Measurements from ENCODE around the gene PRR12.

PRR12 gene

DNA sequence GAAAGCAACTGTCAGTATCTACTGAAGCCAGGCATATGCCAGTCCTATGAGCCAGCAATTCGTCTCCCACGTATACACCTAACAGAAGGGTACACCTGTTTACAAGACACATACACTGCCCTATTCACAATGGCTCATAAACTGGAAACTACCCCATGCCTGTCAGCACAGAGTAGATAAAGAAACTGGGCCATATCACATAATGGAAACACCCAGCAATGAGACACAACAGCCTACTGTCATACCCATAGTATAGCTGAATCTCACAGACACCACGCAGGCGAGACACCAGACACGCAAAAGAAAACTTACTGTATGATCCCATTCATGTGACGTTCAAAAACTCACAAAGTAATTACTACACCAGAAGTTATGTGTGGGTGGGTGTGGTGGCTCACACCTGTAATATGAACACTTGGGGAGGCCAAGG is 26.4 kb upstream of the PRR12 start:
- no peak for DNase-seq

DNA sequence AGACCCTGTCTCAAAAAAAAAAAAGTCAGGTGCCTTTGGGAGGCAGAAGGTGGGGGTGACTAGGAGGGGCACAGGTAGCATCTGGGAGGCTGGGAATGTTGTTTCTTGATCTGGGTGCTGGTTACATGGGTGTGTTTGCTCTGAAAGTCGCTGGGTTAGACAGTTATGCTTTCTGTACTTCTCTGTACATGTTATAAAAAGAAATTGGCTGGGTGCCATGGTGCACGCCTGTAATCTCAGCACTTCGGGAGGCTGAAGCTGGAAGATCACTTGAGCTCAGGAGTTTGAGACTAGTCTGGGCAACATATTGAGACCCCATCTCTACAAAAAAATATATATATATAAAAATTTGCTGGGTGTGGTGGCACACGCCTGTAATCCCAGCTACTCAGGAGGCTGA is 25.7 kb upstream of the PRR12 start:
- no peak for DNase-seq

DNA sequence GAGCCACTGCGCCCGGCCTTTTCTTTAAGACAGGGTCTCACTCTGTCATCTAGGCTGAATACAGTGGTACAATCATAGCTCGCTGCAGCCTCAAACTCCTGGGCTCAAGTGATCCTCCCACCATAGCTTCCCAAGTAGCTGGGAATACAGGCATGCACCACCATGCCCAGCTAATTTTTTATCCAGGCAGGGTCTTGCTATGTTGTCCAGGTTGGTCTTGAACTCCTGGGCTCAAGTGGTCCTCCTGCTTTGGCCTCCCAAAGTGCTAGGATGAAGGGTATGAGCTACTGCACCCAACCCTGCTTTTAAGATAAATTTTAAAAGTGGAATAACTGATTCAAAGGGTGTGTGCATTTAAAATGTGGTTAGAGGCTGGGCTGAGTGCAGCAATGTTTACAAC is 24.7 kb upstream of the PRR12 start:
- no peak for DNase-seq

DNA sequence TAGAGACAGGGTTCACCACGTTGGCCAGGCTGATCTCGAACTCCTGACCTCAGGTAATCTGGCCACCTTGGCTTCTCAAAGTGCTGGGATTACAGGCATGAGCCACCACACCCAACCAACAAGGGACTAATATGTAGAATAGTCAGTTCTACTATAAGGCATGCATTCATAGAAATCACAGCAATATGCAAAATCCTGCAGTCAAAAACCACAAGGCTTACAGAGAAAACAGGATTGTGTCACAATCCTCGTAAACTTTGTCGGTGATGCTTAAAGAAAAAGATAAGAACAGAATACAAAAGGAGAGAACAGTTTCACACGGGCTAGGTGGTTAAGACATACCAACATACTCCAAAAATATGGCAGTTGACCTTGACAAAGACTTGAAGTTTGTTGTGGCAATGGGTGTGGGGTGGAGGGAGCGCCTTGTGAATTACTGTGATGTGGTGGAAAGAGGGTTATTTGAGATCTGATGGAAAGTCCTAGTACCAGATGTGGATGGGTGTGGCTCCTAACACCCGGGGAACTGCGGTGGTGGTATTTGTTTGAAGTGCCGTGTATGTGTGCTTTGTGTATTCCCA is 23.0 kb upstream of the PRR12 start:
- DNase-seq = no peak

DNA sequence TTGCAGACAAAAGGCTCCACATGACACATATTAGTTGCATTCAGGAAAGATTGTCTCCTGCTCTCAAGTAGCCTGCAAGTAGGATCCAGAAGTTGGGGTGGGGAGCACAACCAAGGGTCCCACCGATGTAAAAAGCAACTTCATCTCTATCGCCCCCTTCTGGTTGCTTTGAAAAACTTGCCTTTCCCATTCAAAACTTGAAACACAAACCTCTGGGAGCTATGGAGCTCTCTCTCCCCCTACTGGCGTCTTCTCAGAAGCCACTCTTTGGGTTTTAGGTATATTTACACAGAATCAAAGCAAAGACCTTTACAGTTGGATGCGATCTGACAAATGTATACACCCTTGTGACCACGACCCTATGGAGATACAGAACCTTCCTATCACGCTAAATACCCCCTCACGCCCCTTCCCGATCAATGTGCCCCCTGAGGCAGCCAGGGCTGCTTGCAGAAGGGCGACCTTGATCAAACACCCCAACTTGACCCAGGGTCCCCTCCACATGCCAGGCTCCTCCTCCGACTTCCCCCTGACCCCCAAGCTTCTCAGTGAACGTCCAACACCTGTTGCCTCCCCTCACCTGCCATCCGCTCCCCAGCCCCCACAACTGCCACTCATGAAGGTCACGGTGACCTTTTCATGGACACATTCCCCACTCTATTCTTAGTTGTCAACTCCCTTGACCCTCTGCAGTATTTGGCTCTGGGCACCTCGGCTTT is 20.7 kb upstream of the PRR12 start:
- peak; percentile 55 for DNase-seq

DNA sequence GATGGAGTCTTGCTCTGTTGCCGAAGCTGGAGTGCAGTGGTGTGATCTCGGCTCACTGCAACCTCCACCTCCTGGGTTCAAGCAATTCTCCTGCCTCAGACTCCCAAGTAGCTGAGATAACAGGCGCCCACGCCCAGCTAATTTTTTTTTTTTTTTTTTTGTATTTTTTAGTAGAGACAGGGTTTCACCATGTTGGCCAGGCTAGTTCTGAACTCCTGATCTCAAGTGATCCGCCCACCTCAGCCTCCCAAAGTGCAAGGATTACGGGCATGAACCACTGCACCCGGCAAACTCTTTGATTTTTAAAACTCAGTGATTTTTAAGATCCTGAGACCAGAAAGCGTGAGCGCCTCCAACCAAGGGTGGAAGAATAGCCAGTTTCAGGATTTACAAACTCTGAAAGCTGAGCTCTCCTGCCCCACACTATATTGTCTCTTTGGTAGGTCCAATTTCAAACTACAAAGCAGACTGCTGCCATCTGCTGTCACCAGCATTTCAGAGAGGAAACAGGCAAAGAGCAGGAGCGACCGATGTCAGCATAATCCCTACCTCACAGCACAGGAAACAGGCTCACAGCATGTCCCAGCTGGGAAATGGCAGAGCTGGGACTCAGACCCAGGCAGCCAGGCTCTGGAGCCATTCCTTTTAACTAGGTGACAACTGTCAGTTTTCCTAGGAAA is 19.8 kb upstream of the PRR12 start:
- no peak for DNase-seq

DNA sequence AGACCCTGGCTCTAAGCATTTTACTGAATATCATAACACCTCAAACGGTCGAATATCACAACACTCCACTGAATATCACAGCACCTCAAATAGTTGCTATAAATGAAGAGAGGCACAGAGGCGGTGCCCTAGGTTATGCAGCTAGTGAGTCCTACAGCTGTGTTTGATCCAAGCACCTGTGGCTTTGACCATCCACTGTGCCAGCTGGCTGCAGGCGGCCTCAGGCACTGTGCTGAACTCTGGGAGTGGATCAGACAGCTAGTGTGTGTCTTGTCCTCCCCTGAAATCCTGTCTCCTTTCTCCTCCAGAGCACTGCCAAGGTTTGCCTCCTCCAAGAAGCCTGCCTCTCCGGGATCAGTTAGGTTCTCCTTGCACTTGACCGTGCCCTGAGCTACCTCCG is 18.0 kb upstream of the PRR12 start:
- DNase-seq = no peak

DNA sequence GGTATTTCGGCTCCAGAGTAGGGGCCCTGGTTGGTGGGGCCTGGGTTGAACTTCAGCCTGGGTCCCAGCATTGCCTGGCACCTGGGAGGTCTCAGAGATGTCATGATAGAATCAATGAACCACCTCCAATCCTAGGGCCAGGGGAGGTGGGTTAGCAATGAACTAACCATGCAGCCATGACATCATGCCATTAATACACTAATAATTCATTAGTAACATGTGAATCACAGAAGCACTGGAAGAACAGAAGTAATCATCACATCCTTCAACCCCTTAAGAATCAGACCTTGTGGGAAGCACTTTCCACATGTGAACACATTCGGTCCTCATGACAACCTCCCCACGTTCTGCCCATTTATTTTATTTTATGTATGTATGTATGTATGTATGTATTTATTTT is 17.6 kb upstream of the PRR12 start:
- DNase-seq = no peak

DNA sequence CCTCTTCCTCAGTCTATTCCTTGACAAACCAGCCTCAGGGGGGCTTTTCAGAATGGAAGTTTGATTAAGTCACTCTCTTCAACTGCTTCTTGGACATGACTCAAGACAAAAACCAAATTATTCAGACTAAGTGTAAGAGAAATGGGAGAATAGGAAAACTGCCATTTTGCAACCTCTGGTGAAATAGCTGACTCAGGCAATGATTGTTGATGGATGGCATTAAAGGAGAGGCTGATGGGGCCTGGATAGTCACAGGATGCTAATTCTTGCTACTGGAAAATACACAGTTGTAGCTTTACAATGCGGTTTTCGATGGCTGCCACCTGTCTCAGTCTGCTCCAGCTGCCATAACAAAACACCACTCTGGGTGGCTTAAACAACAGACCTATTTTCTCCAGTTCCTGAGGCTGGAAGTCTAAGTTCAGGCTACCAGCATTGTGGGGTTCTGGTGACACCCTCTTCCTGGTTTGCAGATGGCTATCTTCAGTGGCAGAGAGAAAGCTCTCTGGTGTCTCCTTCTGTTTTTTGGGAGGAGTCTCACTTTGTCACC is 16.7 kb upstream of the PRR12 start:
- no peak for DNase-seq

DNA sequence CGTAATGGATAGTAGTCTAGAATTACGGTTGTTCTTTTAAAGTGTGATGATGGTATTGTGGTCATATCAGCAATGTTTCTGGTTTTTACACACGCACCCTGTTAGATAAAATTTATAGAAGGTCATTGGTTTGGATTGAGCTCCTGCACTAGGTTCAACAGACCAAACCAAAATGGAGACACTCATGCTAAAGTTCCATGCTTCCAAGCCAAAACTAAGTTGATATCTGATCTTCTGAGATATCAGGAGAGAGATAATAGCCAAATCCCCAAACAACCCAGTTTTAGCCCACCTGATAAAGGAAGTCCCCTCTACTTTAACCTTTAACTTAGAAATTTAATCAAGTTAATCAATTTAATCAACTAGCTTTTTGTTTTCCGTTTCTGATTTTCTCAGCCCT is 11.8 kb upstream of the PRR12 start:
- no peak for DNase-seq

DNA sequence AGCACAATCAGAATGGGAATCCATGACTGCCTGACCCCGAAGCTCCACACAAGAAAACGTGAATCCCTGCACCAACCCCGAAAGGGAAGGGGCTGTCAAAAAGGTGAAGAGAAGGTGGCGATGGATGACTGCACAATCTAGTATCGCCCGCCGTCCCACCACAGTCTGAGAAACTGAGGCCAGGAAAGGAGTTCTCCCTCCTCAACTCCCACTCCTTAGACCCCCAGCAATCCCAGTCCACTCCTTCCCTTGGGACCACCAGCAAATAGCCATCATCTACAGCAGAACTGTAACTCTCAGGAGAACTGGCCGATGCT is 11.1 kb upstream of the PRR12 start:
- no peak for DNase-seq

DNA sequence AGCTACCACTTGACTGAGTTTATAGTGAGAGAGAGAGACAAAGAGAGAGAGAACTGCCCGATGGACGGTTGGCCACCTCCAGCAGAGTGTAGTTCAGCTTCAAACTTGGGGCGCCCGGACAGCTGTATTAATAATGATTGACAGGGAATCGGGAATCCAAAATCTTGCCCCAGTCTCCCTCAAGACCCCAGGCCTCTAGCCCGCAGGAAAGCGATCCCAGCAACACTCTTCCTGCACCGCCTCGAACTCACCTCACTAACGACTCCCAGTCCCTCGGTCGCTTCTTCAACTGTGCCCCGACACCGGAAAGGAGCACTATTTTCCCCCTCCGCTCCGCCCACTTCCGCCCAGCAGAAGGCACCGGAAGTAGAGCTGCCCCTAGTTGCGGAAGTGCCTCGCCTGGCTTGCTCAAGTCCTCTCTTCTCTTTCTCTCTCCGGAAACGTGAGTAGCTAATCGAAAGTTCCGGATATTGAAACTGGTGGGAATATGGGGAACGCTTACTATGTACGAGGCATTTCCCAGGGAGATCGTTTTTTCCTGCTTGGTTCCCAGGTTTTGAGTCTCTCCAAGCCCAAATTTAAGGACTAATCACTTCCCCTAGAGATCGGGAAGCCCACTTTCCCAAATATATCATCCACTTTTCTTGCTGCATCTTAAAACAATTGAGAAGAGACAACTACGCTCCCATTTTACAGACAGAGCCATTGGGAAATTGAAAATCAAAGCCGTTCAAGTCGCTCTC is 10.5 kb upstream of the PRR12 start, which contains the start of gene NOSIP:
TSS of gene NOSIP (minus strand) at position 293 of the 743 bp plus-strand sequence. CDS start 19,865 bp downstream, outside the sequence.
- DNase-seq = peak; percentile 93

DNA sequence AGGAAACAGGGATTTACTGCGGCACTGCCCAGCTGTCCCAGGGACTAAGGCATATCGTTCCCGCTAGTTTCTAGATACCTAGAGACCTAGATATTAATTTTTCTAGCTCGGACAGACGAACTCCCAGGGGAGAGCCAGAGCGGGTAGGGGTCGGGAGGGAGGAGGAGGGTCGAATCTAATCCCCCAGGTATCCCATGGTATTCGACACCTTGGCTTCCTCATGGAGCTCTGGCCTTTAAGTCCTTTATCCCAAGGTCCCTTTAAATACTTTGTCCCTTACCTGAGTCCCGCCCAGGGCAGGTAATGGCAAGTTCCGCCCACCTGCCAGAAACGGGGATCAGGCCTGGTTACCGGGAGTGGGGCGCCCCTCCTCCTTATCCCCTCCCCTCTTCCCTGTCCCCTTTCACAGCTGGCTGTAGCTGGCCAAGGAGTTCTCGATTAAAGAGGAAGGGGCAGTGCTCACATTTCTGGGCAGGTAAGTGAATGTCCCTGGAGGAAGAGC is 9.9 kb upstream of the PRR12 start, which contains the start of gene PRRG2:
TSS of gene PRRG2 (plus strand) at position 310 of the 502 bp plus-strand sequence. CDS start 1,904 bp downstream, outside the sequence.
- DNase-seq = no peak

DNA sequence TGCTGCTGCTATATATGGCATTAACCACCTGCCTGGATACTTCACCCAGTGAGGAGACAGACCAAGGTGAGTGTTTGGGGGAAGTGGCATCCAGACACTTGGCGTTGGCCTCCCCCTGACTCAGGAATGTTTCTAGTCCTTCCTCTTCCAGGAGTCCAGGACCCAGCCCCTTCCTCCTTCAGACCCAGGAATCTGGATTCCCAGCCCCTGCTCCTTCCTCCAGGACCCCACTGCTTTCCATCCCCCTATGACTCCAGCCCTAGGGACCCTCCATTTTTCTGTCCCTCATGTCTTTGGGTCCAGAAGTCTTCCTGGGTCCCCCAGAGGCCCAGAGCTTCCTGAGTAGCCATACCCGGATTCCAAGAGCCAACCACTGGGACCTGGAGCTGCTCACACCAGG is 7.7 kb upstream of the PRR12 start:
- no peak for DNase-seq

DNA sequence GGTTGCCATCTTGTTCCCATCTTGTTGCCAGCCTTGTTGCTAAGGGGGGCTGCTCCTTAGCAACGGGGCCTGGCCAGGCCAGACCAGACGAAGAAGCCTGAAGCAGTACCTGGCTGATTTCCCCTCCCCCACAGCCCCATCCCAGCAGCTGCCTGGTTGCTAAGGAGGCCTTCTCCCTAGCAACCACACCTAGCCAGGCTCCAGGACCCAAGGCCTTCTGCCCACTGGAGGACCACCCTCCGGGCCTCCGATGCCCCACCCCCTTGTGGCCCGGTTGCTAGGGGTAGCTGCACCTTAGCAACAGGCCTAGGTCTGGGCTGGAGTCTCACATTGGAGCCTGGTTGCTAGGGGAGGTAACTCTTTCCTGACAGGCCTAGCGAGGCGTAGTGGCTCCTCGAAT is 6.0 kb upstream of the PRR12 start:
- no peak for DNase-seq

DNA sequence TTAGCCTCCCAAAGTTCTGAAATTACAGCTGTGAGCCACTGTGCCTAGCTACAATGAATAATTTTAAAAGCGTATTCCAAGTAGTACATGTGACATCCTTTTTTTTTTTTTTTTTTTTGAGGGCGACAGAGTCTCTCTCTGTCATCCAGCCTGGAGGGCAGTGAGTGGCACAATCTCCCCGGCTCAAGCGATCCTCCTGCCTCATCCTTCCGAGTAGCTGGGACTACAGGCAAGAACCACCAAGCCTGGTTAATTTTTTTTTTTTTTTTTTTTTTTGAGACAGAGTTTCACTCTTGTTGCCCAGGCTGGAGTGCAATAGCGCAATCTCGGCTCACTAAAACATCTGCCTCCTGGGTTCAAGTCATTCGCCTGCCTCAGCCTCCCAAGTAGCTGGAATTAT is 3.8 kb upstream of the PRR12 start:
- DNase-seq = no peak

DNA sequence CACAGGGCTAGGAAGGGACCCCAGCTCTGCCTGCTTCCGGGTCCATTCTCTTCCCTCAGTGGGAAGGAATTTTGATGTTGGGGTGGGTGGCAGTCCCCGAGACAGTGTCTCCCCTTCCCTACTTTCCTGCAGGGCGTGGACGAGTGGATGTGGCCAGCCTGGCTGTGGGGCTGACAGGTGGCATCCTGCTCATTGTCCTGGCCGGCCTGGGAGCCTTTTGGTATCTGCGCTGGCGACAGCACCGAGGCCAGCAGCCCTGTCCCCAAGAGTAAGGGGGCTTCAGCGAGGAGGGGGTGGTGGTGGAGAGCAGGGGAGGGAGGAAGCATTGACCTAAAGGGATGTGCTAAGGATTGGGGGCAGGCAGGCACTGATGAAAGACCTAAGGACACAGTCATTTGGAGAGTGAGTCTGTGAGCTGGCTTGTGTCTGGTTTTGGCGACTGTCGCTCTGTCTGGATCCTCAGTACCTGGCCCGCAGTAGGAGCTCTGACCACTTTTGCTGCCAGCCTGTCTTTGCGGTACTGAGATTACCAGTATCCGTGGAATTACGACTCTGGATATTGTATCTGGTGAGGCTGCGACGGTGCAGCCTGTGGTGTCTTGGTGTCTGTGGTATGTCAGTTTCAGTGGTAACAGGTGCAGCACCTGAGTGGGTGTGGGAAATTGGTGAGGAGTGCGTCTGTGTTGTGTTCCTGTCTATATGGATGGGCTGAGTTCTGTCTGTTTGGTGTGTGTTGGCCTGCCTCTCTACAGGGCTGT is 2.4 kb upstream of the PRR12 start:
- DNase-seq = no peak

DNA sequence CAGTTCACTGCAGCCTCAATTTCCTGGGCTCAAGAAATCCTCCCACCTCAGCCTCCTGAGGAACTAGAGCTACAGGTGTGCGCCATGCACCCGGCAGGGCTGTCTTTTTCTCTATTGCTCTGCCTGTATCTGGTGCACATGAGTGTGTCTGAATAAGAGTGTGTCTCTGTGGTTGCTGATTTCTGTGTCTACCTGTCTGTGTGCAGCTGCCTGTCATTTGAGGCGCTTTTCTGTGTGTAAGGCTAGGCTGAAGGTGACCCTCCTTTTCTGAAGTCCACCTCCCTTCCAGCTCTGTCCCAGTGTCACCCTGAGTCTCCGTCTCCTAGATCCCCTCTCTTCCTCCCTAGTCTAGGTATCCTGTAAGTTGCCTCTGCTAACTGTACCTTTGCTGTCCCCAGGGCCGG is 1.5 kb upstream of the PRR12 start:
- no peak for DNase-seq

DNA sequence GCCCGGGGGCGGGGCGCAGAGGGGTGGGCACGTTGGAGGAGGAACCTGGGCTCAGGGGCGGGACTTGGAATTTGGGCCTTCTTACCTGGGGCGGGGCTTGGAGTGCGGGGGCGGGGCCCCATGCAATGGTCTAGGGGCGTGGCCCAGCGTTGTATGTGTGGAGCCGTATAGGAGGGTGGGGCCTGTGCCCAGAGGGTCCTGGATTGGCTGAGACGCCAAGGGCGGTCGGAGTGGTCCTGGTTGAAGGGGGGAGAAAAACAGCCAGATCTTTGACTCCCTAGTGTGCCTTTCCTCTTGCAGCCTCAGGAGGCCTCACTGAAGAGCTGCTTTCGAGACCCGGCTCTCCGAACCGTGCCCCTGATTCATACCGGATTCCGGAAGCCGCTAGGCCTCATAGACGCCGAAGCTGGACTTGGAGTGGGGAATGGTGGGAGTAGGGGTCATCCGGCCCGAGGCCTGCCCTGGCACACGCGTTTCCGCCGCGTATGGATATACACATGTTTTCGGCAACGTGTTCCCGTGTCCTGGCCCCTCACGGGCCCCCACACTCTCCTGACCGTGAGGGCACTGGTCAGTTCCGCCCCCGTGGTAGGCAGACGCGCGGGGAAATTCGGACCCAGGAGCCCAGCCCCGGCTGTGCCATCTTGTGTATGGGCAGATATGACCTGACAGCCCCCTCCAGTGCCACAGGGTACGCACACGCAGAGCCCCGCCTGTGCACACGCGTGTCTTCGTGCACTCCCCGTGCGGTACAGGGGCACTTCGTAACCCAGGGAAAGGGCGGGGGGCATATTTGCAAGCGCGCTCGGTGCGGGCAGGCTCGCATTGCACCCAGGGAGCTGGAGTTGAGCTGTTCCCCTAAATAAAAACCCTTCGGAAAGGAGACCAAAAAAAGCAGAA is 661 bp upstream of the PRR12 start:
- peak; percentile 93 for DNase-seq

DNA sequence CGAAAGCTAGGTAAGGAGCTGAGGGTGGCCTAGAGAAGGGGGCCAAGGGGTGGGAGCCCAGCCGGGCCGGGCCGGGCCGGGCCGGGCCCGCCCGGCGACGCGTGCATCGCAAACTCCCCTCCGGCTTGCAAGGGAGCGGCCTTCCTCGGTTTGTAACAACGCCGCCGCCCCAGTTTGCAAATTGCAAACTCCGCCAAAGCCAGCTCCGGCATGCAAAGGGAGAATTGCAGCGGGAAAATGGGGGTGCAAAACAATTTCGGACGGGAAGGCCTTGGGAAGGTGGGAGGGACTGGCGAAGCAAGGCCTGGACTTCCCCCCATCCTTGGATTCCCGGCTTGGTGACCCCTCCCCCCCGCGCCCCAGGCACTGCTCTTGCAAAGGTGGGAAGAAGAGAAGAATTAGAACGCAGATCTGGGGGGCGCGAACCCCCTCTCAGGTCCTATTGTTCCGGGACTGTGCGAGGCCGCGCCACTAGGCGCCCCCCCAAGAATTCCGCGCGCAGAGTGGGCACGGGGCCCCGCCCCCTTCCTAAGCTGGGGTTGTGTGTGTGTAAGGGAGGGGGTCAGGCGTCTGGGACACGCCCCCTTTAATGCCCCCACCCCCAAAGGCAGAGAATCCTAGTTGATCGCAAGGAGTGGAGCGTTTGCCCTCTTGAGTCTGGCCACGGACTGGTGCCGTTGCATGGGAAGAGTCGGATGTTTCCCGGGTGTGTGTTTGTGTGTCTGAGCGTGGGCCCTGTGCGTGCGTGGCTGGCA is 926 bp downstream of the PRR12 start:
- no peak for DNase-seq

All from DMS153 (cell line).